ENCODE data around the gene IQCE.

IQCE gene, protein sequence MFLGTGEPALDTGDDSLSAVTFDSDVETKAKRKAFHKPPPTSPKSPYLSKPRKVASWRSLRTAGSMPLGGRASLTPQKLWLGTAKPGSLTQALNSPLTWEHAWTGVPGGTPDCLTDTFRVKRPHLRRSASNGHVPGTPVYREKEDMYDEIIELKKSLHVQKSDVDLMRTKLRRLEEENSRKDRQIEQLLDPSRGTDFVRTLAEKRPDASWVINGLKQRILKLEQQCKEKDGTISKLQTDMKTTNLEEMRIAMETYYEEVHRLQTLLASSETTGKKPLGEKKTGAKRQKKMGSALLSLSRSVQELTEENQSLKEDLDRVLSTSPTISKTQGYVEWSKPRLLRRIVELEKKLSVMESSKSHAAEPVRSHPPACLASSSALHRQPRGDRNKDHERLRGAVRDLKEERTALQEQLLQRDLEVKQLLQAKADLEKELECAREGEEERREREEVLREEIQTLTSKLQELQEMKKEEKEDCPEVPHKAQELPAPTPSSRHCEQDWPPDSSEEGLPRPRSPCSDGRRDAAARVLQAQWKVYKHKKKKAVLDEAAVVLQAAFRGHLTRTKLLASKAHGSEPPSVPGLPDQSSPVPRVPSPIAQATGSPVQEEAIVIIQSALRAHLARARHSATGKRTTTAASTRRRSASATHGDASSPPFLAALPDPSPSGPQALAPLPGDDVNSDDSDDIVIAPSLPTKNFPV

GRCh38 chr7:2558629-2559282, at the start of gene IQCE:
Gene IQCE (plus strand): TSS chr7:2558979. CDS start chr7:2559182, 203 bp downstream.
- DNase-seq = peak; percentile 75

GRCh38 chr7:2509298-2509906, 49.4 kb upstream of the IQCE start:
- DNase-seq = no peak

GRCh38 chr7:2510130-2510776, 48.5 kb upstream of the IQCE start:
- DNase-seq = no peak

DNA sequence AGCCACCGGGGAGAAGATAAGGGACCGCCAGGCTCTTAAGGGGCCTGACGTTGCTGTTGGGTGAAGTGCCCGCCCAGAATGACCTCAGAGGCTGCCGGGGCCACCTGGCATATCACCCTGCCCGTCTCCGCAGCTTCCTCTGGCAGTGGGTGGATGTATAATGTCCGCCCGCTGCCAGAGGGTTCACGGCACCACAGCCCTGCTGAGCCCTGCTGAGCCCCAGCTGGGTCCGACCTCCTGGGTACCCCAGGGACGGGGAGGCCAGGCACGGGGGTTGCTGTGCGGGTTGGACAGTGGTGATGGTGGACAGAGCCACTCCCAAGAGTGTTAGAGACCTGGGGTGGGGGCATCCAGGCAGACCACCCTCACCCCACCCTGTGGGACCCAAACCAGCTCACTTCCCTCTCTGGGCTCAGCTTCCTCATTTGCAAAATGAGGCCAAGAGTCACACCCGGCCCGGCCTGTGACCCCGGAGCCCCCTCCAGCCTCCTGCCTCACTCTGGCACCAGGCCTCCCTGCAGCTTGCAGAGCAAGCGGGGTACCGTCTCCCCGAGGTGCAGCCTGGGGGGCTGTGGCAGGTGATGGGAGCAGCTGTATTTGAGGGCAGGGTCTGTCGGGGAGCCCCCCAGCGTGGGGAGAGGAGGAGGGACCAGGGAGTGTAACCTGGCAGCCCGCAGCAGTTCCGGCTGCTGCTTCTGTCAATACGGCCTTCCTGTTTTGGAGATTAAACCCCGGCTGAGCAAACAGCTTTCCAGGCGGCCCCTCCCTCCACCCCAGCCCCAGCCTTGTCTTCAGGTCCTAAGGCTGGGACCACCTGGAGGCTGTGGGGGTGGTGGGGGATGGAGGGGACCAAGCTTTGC, 47.6 kb upstream of the IQCE start:
- no peak for DNase-seq

DNA sequence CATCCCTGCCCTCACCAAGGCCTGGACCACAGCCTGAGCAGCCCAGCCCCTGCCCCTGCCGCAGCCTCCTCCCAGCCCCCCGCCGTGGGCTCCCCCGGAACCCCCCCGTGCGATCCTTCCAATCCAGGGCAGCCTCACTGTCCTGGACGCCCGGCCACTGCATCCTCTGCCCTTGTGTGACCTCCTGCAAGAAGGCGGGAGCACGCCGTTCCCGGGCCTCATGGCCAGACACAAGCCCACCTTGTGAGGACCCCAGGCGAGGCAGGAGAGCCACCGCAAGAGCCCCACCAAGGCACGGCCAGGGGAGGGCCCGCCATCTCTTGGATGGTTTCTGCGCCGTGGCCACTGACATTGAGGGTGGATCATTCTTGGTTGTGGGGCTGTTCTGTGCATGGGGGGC, 47.0 kb upstream of the IQCE start:
- DNase-seq = no peak

GRCh38 chr7:2512179-2512661, 46.6 kb upstream of the IQCE start:
- no peak for DNase-seq

DNA sequence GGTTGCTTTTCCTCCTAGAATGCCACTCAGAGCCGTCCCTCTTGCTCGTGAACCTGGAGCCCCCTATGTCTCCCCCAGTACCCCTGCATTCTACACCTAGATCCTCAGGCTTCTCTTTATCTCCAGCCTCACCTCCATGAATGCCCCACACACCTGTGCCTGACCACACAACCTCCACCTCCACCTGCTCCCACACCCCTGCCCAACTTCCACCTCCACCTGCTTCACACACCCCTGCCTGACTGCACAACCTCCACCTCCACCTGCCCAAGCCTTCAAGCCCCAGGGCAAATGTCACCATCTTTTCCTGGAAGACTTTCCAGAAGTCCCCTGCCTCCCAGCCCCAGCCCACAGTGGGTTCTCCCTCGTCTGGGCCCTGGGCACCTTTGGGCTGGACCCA, 46.1 kb upstream of the IQCE start:
- no peak for DNase-seq

- DNase-seq = no peak
These were observed 45.1 kb upstream of the IQCE start for GRCh38 chr7:2513702-2514101.

- DNase-seq = no peak
These were observed 44.0 kb upstream of the IQCE start for GRCh38 chr7:2514473-2515423.

GRCh38 chr7:2515424-2516193, 43.2 kb upstream of the IQCE start:
- DNase-seq = no peak

DNA sequence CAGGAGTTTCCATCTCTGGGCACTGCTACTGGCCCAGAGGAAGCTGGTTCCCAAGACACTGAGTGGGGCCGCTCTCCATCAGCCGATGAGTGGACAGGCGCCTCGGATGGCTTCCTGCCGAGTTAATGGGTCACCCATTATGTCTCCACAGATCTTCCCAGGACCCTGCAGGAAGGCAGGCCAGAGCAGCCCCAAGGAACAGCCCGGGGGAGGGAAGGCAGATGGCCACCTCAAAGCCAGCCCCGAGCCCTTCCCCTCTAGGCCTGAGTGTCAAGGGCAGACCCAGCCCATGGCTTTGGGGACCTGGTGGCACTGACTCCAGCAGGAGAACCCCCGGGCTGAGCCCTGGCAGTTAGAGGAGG, 42.6 kb upstream of the IQCE start:
- DNase-seq = no peak

DNA sequence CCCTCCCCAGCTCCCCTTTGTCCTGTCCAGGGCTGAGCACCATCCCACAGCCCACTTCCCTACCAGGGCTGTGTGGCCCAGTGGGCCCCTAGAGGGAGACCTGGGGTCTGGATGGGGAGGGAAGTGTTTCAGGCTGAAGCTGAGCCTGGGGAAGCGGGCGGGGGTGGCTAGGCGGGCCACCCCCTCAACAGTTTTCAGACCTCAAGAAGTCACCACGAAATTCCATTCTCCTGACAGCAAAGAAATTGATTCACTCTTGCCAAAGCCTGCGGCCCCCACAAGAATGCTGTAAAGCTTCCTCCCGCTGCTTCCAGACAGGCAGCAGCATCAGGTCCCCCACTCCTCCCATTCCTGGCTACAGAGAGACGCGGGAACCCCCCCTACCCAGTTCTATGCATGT, 41.8 kb upstream of the IQCE start:
- DNase-seq = no peak

DNA sequence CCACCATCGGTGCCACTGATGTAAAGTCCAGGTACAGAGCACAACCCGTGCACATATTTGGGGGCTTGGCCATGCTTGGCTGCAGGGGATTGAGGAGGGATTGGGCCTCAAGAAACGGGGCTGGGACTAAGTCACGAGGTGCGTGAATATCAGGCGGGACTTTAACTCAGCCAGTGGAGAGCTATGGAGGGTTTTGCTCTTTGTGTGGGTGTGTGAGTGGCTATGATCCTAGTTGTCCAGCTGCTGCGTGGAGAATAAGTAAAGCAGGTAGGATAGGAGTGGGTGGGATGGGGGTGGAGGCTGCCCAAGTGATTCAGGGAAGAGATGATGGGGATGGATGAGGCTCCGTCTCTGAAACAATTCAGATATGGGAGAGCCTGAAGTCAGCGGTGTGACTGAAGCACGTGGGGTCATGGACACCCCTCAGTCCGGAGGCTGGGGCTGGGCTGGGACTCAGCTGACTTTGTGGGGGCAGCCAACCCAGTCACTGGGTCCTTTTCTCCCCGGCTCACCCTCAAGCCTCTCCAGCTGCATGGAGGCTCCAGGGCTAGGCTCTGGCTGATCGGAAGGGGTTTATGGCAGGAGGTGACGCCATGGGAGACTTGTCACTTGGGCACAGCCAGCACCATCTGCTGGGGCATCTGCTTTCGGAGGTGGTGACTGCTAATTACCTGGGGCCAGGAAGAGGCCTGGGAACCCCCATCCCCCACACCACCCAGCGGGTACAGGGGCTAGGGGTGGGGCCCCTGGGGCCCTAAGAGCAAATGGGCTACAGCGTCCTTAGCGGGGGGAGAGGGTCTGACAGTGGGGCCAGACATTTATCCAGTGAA, 40.9 kb upstream of the IQCE start:
- DNase-seq = no peak

- no peak for DNase-seq
These were observed 40.1 kb upstream of the IQCE start for GRCh38 chr7:2518737-2519118.

DNA sequence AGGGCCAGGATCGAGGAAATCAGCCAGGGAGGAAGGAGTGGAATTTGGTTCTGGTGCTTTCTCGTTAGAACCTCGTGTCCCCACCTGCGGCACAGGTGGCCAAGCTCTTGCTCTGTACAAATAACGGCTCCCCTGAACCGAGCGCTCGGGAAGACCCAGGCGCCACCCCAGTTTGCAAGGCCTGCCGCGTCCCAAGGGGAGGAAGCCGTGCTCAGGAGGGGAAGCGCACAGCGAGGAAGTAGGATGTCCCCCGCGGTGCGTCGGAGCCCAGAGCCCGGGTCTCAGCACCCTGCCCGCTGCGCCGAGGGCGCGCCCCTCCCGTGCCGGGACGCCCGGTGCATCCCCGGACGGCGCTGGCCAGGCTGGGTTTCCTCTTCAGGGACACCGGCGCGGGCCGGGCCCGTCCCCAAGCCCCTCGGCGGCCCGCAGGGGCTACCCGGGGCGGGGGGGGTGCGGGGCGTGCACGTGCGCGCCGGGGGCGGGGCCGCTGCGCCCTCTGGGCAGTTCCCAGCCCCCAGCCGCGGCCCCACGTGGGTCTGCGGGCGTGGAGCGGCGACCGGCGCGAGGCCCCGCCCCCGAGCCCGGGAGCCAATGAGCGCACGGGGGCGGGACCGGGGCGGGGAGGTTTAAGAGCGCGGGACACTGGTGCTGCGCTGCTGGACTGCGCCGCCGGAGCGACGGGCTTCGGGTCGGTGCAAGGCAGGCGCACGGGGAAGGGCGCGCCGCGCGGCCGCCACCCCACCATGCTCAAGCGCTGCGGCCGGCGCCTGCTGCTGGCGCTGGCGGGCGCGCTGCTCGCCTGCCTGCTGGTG, 39.5 kb upstream of the IQCE start, which contains the start of gene LFNG:
LFNG (plus strand) TSS at position 656 of the 812 bp plus-strand sequence; CDS start at position 744, 88 bp downstream.
- peak; percentile 71 for DNase-seq

DNA sequence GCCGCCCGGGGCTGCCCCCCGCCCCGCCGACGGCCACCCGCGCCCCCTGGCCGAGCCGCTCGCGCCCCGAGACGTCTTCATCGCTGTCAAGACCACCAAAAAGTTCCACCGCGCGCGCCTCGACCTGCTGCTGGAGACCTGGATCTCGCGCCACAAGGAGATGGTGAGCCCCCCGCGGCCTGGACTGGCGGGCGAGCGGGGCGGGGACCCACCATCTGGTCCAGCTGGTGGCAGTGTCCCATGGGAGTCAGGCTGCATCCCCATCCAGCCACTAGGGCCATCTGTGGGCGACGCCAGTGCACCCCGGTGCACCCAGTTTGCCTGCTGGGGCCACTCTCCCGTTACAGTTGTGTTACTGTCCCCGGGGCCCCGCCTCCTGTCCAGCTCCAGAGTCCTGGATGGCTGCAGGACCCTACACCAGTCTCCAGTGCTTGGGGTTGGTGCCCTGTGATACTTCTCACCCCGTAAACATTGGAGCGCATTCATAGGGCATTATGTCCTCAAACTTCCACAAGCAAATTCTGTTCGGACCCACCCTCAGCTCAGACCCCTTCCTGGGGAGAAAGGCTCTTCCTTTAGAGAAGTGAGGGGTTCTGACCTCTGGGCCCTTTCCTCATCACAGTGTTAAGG, 38.5 kb upstream of the IQCE start:
- DNase-seq = no peak

- no peak for DNase-seq
These were observed 38.0 kb upstream of the IQCE start for GRCh38 chr7:2520761-2521290.
